HG03280 (cell line): ENCODE results near the gene CLDN9.

Experiments
- ATAC-seq: cut with Tn5 transposase; IDR thresholded peaks from one replicate; pipeline ENCODE4 v1.9.1; 2021; ENCODE audit warnings: mild to moderate bottlenecking, moderate library complexity; ENCODE audit not compliant: unreplicated experiment

Gene CLDN9

DNA sequence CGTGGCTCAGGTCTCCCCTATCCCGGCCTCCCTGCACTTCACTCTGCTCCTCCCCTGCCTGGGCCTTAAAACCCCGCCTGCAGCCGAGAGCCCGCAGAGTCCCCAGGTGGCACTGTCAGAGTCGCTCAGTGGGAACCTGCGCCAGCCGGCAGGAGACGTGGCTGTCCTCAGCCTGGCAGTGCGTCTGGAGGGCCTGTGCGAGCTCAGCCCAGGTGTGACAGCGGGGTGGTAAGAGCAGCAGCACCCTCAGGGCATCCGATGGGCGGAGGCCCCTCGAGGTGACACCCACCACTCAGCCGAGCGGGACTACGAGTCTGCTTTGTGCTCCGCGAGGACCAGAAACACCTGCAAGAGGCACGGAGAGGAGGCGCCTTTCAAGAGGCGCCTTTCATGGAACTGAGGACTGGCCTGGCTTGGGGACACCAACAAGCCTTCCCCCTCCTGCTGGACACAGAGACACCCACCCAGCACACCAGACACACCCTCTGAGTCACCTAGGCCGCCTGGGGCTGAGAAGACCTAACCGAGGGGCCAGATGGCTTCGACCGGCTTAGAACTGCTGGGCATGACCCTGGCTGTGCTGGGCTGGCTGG, at the start of gene CLDN9:
TSS of gene CLDN9 (plus strand) at position 96 of the 593 bp plus-strand sequence. CDS start at position 536, 440 bp downstream.
- ATAC-seq, result no peak

DNA sequence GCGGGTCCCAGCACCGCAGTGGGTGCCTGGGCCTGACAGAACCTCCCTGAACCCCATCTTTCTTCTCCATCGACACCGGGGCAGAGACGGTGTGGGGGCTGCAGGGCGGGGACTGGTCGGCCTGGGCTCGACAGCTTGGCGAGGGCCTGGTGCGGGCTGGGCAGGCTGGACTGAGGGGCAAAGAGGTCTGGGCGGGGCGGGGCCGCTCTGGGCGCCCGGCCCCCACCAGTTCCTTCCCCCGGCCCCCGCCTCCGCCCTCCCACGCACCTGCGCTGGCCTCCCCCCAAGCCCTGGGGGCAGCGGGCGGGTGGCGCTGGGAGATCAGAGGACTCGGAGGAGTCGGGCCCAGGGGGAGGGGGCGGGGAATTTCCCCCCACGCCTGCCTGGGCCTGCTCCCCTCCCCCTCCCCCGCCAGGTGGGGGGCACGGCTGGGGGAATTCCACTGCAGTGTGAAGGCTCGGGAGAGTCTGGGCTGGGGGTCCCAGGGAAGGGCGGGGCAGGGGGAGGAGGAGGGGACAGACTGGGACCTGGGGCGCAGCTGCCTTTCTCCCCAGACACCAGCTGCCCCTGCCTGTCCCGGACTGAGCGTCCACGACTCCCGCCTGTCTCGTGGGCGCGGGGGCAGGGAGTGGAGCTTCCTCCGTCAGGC, 49.5 kb upstream of the CLDN9 start:
- ATAC-seq, result no peak

DNA sequence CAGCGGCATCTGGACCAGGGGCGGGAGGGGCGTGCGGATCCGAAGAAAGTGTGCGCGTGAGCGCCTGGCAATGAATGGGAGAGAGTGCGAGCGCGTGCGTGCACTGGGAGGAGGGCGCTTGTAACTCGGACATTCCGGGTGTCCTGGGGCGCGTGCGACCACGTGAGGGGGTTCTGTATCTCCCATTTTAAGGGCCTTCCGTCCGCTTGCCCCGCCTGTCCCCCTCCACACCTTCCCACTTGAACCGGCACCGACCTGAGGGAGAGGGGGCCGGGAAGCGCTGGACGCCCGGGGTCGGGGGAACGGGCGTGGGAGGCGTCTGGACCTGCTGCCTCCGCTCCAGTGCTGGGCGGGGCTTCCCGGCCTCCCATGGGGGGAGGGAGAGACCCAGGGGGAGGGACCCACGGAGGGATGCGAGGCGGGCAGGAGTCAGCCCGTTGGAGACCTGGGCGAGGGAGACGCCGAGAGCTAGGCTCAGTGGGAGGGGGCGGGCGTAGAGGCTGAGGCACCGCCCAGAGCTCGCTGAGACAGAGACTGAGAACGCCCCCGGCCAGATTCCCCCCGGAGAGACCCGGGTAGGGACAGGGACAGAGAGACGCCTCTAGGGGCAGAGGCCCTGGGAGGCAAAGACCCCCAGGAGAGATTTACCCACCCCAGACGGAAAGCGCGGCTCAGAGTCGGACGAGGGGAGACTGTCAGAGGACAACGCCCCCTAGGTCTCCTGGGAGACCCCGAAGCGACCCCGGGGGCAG, 48.8 kb upstream of the CLDN9 start, which contains the start of gene KREMEN2:
TSS of gene KREMEN2 (plus strand) at position 553 of the 752 bp plus-strand sequence. CDS start 246 bp downstream, outside the sequence.
- no peak for ATAC-seq

DNA sequence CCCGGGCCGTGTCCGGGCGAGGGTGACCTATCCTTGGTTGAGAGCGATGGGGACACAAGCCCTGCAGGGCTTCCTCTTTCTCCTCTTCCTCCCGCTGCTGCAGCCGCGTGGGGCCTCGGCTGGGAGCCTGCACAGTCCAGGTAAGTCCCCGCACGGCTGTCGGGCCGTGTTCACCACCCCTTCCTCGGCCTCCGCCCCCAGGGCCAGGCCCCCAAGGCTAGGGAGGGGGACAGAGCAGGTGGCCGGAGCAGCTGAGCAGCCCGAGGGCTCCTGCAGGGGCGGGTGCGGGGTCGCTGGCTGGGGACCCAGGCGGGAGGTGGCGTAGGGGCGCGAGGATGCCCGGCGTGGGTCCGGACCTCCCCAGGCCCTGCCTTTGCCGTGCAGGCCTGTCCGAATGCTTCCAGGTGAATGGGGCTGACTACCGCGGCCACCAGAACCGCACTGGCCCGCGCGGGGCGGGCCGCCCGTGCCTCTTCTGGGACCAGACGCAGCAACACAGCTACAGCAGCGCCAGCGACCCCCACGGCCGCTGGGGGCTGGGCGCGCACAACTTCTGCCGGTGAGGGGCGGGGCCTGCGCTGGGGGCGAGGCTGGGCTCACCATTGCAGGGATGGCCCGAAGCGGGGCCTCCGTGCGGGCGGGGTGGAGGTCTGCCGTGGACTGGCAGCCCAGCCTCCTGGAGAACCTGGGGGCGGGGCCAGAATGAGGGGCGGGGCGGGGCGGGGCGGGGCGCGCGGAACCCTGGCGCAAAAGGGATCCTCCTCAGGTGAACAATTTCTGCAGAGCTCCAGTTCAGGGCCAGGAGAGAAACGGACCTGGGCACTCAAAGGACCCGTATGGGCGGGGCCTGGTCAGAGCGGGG, 48.0 kb upstream of the CLDN9 start:
- no peak for ATAC-seq

DNA sequence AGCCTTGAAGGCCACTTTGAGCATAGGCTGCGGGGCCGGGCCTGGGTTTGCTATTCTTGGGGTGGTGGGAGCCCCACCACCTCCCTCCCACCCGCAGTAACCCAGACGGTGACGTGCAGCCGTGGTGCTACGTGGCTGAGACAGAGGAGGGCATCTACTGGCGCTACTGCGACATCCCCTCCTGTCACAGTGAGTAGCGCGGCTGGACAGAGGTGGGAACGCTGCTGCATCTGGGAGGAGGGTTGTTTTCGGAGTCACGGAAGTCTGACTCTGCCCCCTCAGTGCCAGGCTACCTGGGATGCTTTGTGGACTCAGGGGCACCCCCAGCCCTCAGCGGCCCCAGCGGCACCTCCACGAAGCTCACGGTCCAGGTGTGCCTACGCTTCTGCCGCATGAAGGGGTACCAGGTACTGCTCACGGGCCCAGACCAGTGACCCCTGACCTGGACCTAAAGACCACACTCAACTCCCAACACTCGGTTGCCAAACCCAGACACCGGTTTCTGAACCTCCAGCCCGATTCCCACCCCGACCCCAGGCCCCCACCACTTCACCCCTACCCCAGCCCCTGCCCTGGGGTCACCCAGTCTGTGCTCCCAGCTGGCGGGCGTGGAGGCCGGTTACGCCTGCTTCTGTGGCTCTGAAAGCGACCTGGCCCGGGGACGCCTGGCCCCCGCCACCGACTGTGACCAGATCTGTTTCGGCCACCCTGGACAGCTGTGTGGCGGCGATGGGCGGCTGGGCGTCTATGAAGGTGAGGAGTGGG, 46.5 kb upstream of the CLDN9 start:
- no peak for ATAC-seq

GRCh38 chr16:2966808-2967191, 45.9 kb upstream of the CLDN9 start:
- no peak for ATAC-seq

- ATAC-seq, result no peak
Observed at GRCh38 chr16:2967211-2967631, 45.5 kb upstream of the CLDN9 start.

GRCh38 chr16:2967721-2968161, 45.0 kb upstream of the CLDN9 start:
- ATAC-seq, result no peak

GRCh38 chr16:2968368-2968737, 44.4 kb upstream of the CLDN9 start:
- no peak for ATAC-seq

- ATAC-seq, result peak; percentile 80
Observed at GRCh38 chr16:2968738-2969544, 43.8 kb upstream of the CLDN9 start, which contains the start of gene PAQR4. Gene PAQR4 (plus strand): TSS chr16:2969348. CDS start chr16:2969675, 327 bp downstream.

GRCh38 chr16:2969545-2970521, 42.9 kb upstream of the CLDN9 start:
- ATAC-seq, result peak; percentile 35

- ATAC-seq, result no peak
Observed at GRCh38 chr16:2970563-2970962, 42.2 kb upstream of the CLDN9 start.

- ATAC-seq, result no peak
Observed at GRCh38 chr16:2971134-2971984, 41.4 kb upstream of the CLDN9 start.

DNA sequence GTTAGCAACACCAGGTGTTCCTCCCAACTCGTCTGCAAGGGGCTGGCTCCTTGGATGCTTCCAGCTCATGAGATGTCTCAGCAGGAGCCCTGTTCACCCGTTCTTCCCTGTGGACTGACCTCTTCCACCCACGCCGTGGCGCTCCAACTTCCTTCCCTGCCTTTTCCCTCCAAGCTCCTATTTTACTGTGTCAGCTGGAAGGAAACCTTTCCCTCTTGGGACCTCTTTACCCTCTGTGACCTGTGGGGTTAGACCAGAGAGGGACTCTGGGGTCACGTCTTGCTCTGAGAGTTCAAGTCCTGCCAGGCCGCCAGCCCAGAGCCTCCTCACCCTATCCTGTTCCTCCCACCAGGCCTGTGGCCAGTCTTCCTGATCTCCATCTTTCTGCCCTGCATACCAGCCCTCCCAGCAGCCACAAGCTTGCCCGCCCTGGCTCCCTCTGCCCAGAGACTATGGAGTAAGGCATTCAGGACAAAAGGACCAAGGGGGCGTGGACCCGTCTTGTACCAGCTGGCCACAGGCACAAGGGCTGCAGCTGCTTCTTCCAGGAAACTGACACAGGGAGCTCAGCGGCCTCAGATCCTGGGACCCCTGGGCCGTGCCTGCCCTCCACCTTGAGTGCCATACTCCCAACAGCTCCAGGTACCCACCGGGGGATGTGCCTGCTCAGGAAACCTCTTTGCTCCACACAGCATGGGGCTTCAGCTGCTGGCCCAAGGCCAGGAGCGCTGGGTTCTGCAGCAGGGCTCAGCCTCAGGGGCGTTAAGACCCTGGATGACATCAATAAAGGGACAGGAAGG, 40.5 kb upstream of the CLDN9 start:
- ATAC-seq, result no peak

DNA sequence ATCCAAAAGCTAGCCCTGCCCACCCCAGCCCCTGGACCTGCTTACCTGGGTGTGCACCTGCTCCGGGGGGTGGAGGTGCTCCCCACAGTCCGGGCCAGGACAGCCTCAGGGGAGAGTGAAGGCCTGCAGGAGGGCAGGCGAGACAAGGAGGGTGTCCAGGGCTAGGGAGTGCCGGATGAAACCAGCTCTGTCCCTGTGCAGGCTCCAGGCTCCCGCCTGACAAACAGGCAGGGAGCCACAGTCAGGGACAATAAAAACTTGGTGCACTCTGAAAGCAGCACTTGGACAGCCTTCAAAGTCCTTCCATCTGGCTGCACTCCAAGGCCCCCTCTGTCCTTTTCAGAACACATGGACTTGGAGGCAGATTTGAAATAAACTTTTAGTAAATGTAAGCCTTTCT, 39.6 kb upstream of the CLDN9 start:
- no peak for ATAC-seq

DNA sequence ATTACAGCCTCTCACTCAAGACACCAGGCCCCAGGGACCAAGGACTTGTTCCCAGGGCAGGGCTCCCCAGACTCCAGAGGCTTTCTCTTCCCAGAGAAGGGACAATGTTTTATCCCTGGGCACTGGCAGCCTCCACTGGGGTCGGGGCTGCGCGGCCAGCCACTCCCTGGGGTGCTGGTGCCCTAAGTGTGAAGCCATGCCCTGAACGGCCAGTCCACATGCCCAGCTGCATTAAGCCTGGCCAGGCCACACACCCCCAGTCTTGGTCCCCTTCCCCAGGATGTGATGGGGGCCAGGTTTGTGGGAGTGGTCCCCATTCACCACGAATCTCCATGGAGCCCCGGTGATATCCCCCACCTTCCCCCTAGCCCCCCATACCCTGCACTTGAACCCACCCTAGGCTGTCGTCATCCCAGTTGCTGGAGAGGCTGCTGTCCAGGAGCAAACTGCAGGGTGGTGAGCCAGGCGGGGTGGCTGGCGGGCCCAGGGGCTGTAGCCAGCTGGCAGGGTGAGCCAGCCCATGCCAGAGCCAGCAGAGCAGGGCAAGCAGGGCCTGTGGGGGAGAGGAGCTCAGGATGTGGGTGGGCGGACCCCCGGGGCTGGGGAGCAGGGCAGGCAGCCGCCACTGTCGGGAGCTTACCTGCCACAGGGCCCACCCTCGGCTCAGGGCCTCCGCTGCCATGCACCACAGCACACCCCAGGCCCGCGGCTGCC, 39.0 kb upstream of the CLDN9 start:
- ATAC-seq, result no peak
